ENCODE data around the gene TMEM128.

- TF ChIP-seq CTCF (conservative IDR thresholded peaks at IDR 0.05 in 1 of 2, IDR thresholded peaks at IDR 0.05 in 1 of 2; ENCODE audit: low read depth in 1 of 2, low read length in 2 of 2) (no peak), EZH2 (IDR thresholded peaks at IDR 0.05; ENCODE audit: low read length, missing control alignments) (no peak)
Observed at GRCh38 chr4:4204401-4204745, 43.6 kb downstream of the TMEM128 start.

Measured in fibroblast of lung (primary cell).